Measurements from ENCODE around the gene MARK2. TPM values are rescaled to one million over a fixed set of nuclear protein-coding genes. Genes with fewer than 3 reads are reported as not detected.

The MARK2 gene
- total RNA-seq, 2 experiments from 2014 or later, result 18.4 to 21.0 TPM

- ChIA-PET CTCF (interaction anchor here (1.3 to 2.0 kb wide), 2 partner anchors 34 to 74 kb away, joined by 3 to 12 read pairs; partner anchors contain the start of gene MARK2), POLR2A (interaction anchor here (1.1 kb wide), 1 partner anchor 34 kb away, joined by 3 read pairs; the partner anchor contains the start of gene MARK2)
- no peaks in the 10 kb centered on the region for H3K27me3 ChIP-seq (ENCODE audit: control insufficient read depth in 1 of 2, insufficient read depth in 2 of 2, low read length in 2 of 2)
- Mint-ChIP-seq H3K36me3 (ENCODE audit: low read depth) (peaks cover 30% of the 10 kb centered on the region), H3K4me3 (peak overlapping the region; percentile 49), H3K4me1 (ENCODE audit: low read depth) (peaks cover 83% of the 10 kb centered on the region), H3K27me3 (no peaks in the 10 kb centered on the region), H3K9me3 (no peaks in the 10 kb centered on the region), H3K27ac (peak overlapping the region; percentile 33)
- peak in 10 of 14 experiments; percentile 15 to 80 (median 32) for DNase-seq
- no peak overlapping the region for H3K27ac ChIP-seq (ENCODE audit: low read depth in 1 of 2, low read length in 2 of 2)
- TF ChIP-seq, protein P1, sequence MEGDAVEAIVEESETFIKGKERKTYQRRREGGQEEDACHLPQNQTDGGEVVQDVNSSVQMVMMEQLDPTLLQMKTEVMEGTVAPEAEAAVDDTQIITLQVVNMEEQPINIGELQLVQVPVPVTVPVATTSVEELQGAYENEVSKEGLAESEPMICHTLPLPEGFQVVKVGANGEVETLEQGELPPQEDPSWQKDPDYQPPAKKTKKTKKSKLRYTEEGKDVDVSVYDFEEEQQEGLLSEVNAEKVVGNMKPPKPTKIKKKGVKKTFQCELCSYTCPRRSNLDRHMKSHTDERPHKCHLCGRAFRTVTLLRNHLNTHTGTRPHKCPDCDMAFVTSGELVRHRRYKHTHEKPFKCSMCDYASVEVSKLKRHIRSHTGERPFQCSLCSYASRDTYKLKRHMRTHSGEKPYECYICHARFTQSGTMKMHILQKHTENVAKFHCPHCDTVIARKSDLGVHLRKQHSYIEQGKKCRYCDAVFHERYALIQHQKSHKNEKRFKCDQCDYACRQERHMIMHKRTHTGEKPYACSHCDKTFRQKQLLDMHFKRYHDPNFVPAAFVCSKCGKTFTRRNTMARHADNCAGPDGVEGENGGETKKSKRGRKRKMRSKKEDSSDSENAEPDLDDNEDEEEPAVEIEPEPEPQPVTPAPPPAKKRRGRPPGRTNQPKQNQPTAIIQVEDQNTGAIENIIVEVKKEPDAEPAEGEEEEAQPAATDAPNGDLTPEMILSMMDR (IDR thresholded peaks at IDR 0.05), result no peak
- H3K36me3 ChIP-seq (ENCODE audit: insufficient read depth, low read length), result peaks cover 18% of the 10 kb centered on the region
- H3K4me3 ChIP-seq (ENCODE audit: low read length), result no peak overlapping the region
- peak; percentile 71 for ATAC-seq (ENCODE audit: poor library complexity)
- peaks cover 80% of the 10 kb centered on the region for H3K4me1 ChIP-seq (ENCODE audit: insufficient read depth, low read length)
- intact Hi-C loops (cut with DNase I, micrococcal nuclease), result no loop called here
- H3K9me3 ChIP-seq (ENCODE audit: control insufficient read depth in 1 of 2, insufficient read depth in 1 of 2, low read length in 2 of 2), result no peaks in the 10 kb centered on the region
Measured at GRCh38 chr11:63871962-63872799, 33.3 kb downstream of the MARK2 start.

DNA sequence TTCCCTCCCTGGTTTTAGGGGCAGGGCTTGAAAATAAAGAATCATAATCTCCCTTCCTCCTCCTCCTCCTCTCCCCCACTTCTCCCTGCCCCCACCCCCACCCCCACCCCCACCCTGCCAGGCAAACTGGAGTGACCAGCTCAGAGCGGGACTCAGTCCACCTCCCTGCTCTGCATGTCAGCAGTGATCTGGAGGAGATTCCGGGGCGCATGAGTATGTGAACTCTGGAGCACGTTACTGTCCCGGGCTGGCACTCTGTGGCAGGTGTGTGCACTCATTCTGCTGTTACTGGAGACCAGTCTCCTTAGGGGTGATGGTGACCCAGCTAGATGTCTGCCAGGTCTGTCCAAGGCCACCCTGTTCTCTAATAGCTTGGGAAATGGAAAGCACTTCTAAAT, 33.9 kb downstream of the MARK2 start:
- CTCF ChIA-PET, result interaction anchor here (1.3 to 2.0 kb wide), 2 partner anchors 35 to 73 kb away, joined by 3 to 12 read pairs; partner anchors contain the start of gene MARK2
- H3K27ac Mint-ChIP-seq, result peak overlapping the region; percentile 48

DNA sequence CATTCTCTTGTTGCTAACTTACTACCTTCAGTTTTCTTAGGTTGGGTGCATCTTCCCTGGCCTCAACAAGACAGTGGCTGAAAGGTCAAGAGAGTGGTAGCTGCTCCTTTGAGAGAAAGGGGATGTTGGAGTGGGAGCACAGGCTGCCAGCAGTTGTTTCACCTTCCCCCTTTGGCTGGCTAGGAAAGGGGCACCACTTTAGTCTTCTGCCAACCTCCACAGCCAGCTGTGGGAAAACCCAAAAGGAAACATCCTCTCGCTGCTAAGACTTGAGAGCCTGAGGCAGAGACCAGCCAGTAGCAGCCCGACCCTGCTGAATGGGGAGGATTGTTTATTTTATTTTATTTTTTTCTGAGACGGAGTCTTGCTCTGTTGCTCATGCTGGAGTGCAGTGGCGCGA, 34.4 kb downstream of the MARK2 start:
- Mint-ChIP-seq H3K4me3 (peak overlapping the region; percentile 64), H3K36me3 (ENCODE audit: low read depth) (peaks cover 36% of the 10 kb centered on the region), H3K27me3 (no peaks in the 10 kb centered on the region), H3K4me1 (ENCODE audit: low read depth) (peaks cover 79% of the 10 kb centered on the region), H3K9me3 (no peaks in the 10 kb centered on the region), H3K27ac (peak overlapping the region; percentile 48)
- intact Hi-C loops (cut with DNase I, micrococcal nuclease), result no loop called here
- H3K9me3 ChIP-seq (ENCODE audit: control insufficient read depth in 1 of 2, insufficient read depth in 1 of 2, low read length in 2 of 2), result no peaks in the 10 kb centered on the region
- DNase-seq (no peak), ATAC-seq (ENCODE audit: poor library complexity) (no peak)
- H3K27ac ChIP-seq (ENCODE audit: low read depth in 1 of 2, low read length in 2 of 2), result no peak overlapping the region
- no peaks in the 10 kb centered on the region for H3K27me3 ChIP-seq (ENCODE audit: control insufficient read depth in 1 of 2, insufficient read depth in 2 of 2, low read length in 2 of 2)
- H3K4me3 ChIP-seq (ENCODE audit: low read length), result no peak overlapping the region
- ChIA-PET POLR2A (interaction anchor here (1.0 to 1.1 kb wide), 2 partner anchors 11 to 15 kb away, joined by 3 to 4 read pairs; no protein-coding TSS in a partner anchor), CTCF (interaction anchor here (2.0 kb wide), 1 partner anchor 35 kb away, joined by 12 read pairs; the partner anchor contains the start of gene MARK2)
- TF ChIP-seq, protein P1 (IDR thresholded peaks at IDR 0.05), result no peak
- H3K36me3 ChIP-seq (ENCODE audit: insufficient read depth, low read length), result peaks cover 15% of the 10 kb centered on the region
- peaks cover 76% of the 10 kb centered on the region for H3K4me1 ChIP-seq (ENCODE audit: insufficient read depth, low read length)

More for the DNA sequence above, 33.9 kb downstream of the MARK2 start:
- Mint-ChIP-seq H3K4me3 (peak overlapping the region; percentile 64), H3K4me1 (ENCODE audit: low read depth) (peaks cover 79% of the 10 kb centered on the region), H3K36me3 (ENCODE audit: low read depth) (peaks cover 31% of the 10 kb centered on the region), H3K9me3 (no peaks in the 10 kb centered on the region), H3K27me3 (no peaks in the 10 kb centered on the region)
- Histone ChIP-seq H3K4me3 (ENCODE audit: low read length) (no peak overlapping the region), H3K4me1 (ENCODE audit: insufficient read depth, low read length) (peaks cover 79% of the 10 kb centered on the region), H3K27me3 (ENCODE audit: control insufficient read depth in 1 of 2, insufficient read depth in 2 of 2, low read length in 2 of 2) (no peaks in the 10 kb centered on the region), H3K27ac (ENCODE audit: low read depth in 1 of 2, low read length in 2 of 2) (no peak overlapping the region), H3K36me3 (ENCODE audit: insufficient read depth, low read length) (peaks cover 16% of the 10 kb centered on the region), H3K9me3 (ENCODE audit: control insufficient read depth in 1 of 2, insufficient read depth in 1 of 2, low read length in 2 of 2) (no peaks in the 10 kb centered on the region)
- POLR2A ChIA-PET, result interaction anchor here (1.0 to 1.1 kb wide), 3 partner anchors 11 to 34 kb away, joined by 3 to 4 read pairs (median 3); partner anchors contain the start of gene MARK2
- TF ChIP-seq, protein P1 (IDR thresholded peaks at IDR 0.05), result no peak
- intact Hi-C loops (cut with DNase I, micrococcal nuclease), result no loop called here
- no peak for ATAC-seq (ENCODE audit: poor library complexity)
- DNase-seq, result no peak

All from CD4-positive, alpha-beta T cell (primary cell).